Cardiac muscle cell (in vitro differentiated cells and primary cell): Measurements from ENCODE around the gene OPHN1. TPM values are rescaled to one million over a fixed set of nuclear protein-coding genes. Genes with fewer than 3 reads are reported as not detected.
"Not testable (repeated sequence)": the region's sequence is repeated elsewhere in the genome, so short reads cannot be mapped to it uniquely, and the experiment has no call there.

Experiments used
- DNase-seq, 2 donors: peaks; one replicate each; pipeline versions ENCODE4 v3.0.0 to v3.0.0-alpha.2; 2010 to 2017; ENCODE audit warnings: low read depth in 1 of 2, low spot score in 1 of 2
- H3K27ac ChIP-seq: fragments of 200-600 bp; sonication (generic); 2 replicates; pipeline ENCODE4 v1.5.1; 2016
- H3K27me3 ChIP-seq: fragments of 200-600 bp; sonication (generic); 2 replicates; pipeline ENCODE4 v1.6.0; 2016; ENCODE audit warnings: control low read depth
- H3K36me3 ChIP-seq: fragments of 200-600 bp; sonication (generic); 2 replicates; pipeline ENCODE4 v1.5.1; 2016; ENCODE audit warnings: control low read depth
- H3K4me1 ChIP-seq: fragments of 200-600 bp; sonication (generic); 2 replicates; pipeline ENCODE4 v1.8.1; 2017; ENCODE audit warnings: low read depth, mild to moderate bottlenecking, mixed run types
- H3K4me3 ChIP-seq: fragments of 200-600 bp; sonication (generic); 2 replicates; pipeline ENCODE4 v1.5.1; 2016; ENCODE audit warnings: mild to moderate bottlenecking
- H3K9me3 ChIP-seq: fragments of 200-600 bp; sonication (generic); 2 replicates; pipeline ENCODE4 v1.5.1; 2017; ENCODE audit warnings: low read depth, mild to moderate bottlenecking, control low read depth
- polyA plus RNA-seq: library from polyadenylated mRNA; unstranded; fragments of >200 nt; fragmentation: Nextera tagmentation; extraction: Ambion mirVana; gene quantifications from 2 replicates; pipeline ENCODE4 v1.2.1, GENCODE V29; 2016
- total RNA-seq: library from RNA; depleted of rRNA; stranded (reverse); fragments of >200 nt; gene quantifications from 2 replicates; pipeline ENCODE4 v1.2.3, GENCODE V29; 2016
- TF ChIP-seq, protein P1 (sequence below): IDR thresholded peaks from 2 replicates; pipeline ENCODE4 v1.5.1; 2012; ENCODE audit warnings: low read depth, mild to moderate bottlenecking, low read length

OPHN1 gene
- total and polyA plus RNA-seq, 2 experiments from 2014 or later = 2.4 to 4.7 TPM

- H3K4me3 ChIP-seq = no peak overlapping the region
- TF ChIP-seq, protein P1, sequence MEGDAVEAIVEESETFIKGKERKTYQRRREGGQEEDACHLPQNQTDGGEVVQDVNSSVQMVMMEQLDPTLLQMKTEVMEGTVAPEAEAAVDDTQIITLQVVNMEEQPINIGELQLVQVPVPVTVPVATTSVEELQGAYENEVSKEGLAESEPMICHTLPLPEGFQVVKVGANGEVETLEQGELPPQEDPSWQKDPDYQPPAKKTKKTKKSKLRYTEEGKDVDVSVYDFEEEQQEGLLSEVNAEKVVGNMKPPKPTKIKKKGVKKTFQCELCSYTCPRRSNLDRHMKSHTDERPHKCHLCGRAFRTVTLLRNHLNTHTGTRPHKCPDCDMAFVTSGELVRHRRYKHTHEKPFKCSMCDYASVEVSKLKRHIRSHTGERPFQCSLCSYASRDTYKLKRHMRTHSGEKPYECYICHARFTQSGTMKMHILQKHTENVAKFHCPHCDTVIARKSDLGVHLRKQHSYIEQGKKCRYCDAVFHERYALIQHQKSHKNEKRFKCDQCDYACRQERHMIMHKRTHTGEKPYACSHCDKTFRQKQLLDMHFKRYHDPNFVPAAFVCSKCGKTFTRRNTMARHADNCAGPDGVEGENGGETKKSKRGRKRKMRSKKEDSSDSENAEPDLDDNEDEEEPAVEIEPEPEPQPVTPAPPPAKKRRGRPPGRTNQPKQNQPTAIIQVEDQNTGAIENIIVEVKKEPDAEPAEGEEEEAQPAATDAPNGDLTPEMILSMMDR = no peak
- H3K36me3 ChIP-seq = no peaks in the 10 kb centered on the region
- DNase-seq = peak in 1 of 2 donors; percentile 25
- H3K9me3 ChIP-seq = no peaks in the 10 kb centered on the region
- no peaks in the 10 kb centered on the region for H3K4me1 ChIP-seq
- no peaks in the 10 kb centered on the region for H3K27me3 ChIP-seq
- H3K27ac ChIP-seq = no peak overlapping the region
These were observed 101.0 kb downstream of the OPHN1 start for GRCh38 chrX:68332201-68332731.

DNA sequence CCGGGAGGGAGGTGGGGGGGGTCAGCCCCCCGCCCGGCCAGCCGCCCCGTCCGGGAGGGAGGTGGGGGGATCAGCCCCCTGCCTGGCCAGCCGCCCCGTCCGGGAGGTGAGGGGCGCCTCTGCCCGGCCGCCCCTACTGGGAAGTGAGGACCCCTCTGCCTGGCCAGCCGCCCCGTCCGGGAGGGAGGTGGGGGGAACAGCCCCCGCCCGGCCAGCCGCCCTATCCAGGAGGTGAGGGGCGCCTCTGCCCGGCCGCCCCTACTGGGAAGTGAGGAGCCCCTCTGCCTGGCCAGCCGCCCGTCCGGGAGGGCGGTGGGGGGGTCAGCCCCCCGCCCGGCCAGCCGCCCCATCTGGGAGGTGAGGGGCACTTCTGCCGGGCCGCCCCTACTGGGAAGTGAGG lies 106.5 kb downstream of the OPHN1 start:
- H3K4me1 ChIP-seq, DNase-seq, H3K4me3 ChIP-seq, H3K27ac ChIP-seq, H3K27me3 ChIP-seq, H3K9me3 ChIP-seq, H3K36me3 ChIP-seq: not testable (repeated sequence)

DNA sequence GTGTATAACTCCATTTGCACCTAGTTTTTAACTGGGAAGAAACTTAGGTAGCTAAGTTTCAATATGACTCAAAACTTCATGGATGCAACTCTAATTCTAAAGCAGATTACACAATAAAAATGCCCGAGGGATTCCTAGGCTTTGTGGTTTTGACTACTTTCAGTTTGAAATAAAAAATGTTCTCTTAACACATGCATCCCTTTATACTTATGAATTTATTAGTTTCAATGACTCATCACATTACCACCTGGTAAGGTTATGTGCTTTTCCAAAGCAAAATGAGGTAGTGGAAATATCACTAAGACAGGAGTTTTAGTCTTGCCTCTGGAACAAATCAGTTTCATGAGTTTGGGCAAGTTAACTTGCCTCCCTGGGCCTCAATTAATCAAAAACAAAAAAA lies 125.5 kb downstream of the OPHN1 start:
- Histone ChIP-seq H3K27me3 (no peaks in the 10 kb centered on the region), H3K36me3 (no peaks in the 10 kb centered on the region), H3K4me3 (no peak overlapping the region), H3K4me1 (no peaks in the 10 kb centered on the region), H3K9me3 (no peaks in the 10 kb centered on the region), H3K27ac (no peak overlapping the region)
- TF ChIP-seq, protein P1 = no peak
- peak in 1 of 2 donors; percentile 73 for DNase-seq

DNA sequence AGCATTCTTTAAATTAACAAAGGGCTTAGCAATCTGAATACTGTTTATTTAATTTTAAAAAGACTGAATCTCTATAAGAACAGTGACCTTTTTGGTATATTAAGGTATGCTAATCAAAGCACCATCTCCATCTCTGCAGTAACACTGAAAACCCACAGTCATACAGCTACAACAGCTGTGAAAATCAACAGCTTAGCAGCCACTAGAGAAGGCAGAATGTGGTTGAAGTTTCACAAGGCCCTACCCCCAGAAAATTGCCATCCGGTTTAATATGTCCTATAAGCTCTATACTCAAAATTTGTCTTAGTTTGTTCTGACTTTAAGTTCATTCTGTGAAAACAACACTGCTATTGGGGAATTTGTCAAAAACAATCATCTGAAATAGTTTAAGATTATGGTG lies 128.7 kb downstream of the OPHN1 start:
- Histone ChIP-seq H3K27ac (no peak overlapping the region), H3K27me3 (no peaks in the 10 kb centered on the region), H3K4me1 (no peaks in the 10 kb centered on the region), H3K4me3 (no peak overlapping the region), H3K9me3 (no peaks in the 10 kb centered on the region), H3K36me3 (no peaks in the 10 kb centered on the region)
- DNase-seq = no peak
- TF ChIP-seq, protein P1 = no peak

GRCh38 chrX:68299898-68300297 lies 133.4 kb downstream of the OPHN1 start:
- H3K27me3 ChIP-seq = no peaks in the 10 kb centered on the region
- TF ChIP-seq, protein P1 = no peak
- DNase-seq = no peak

GRCh38 chrX:68292471-68292870 lies 140.8 kb downstream of the OPHN1 start:
- TF ChIP-seq, protein P1 = no peak
- H3K27ac ChIP-seq = no peak overlapping the region
- H3K27me3 ChIP-seq = no peaks in the 10 kb centered on the region
- H3K36me3 ChIP-seq = no peaks in the 10 kb centered on the region
- H3K4me1 ChIP-seq = no peaks in the 10 kb centered on the region
- DNase-seq = no peak
- no peaks in the 10 kb centered on the region for H3K9me3 ChIP-seq
- no peak overlapping the region for H3K4me3 ChIP-seq

More at GRCh38 chrX:68299898-68300297, 133.4 kb downstream of the OPHN1 start:
- no peaks in the 10 kb centered on the region for H3K4me1 ChIP-seq
- no peak overlapping the region for H3K27ac ChIP-seq
- H3K9me3 ChIP-seq = no peaks in the 10 kb centered on the region
- H3K36me3 ChIP-seq = no peaks in the 10 kb centered on the region
- H3K4me3 ChIP-seq = no peak overlapping the region
